Fibroblast of skin of left quadriceps (primary cell): Measurements from ENCODE around the gene KCTD16.

Experiments
- DNase-seq, 2 experiments: peaks; one replicate each; pipeline ENCODE4 v3.0.0-alpha.2; 2013; ENCODE audit warnings: low read depth in 2 of 2

Gene KCTD16

GRCh38 chr5:144458216-144458615 lies 287.5 kb downstream of the KCTD16 start:
- DNase-seq, result no peak

DNA sequence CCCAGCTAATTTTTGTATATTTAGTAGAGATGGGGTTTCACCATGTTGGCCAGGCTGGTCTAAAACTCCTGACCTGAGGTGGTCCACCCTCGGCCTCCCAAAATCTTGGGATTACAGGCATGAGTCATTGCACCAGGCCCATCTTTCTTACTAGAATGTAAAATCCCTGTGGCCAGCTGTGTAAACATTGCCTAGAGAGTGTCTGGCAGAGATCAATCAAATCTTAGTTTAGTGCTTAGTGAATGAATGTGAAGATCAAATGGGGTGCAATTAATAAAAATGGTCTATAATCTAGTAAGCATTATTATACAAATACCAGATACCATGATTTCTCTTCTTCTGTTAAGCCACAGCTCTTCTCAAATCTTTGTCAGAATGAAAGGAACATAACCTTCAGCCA lies 289.9 kb downstream of the KCTD16 start:
- no peak for DNase-seq

GRCh38 chr5:144462577-144462976 lies 291.9 kb downstream of the KCTD16 start:
- no peak for DNase-seq

- no peak for DNase-seq
Observed at GRCh38 chr5:144463481-144464223, 293.0 kb downstream of the KCTD16 start.

DNA sequence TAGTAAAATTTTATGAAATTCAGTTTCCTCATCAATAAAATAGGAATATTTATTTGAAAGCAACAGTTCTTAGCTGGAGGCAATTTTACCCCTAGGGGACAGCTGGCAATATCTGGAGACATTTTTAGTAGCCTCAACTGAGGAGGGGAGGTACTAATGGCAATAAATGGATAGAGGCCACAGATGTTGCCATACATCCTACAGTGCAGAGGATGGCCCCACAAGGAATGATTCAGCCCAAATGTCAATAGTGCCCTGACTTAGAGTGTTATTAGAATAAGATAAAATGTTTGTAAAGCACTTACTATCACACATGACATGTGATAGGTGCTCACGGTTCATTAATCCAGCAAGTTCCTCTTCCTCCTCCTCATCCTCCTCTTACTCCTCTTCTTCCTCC lies 293.6 kb downstream of the KCTD16 start:
- DNase-seq, result no peak

GRCh38 chr5:144465441-144465840 lies 294.8 kb downstream of the KCTD16 start:
- DNase-seq, result no peak

- peak; percentile 15 to 16 for DNase-seq
Observed at GRCh38 chr5:144467792-144468191, 297.1 kb downstream of the KCTD16 start.

- no peak for DNase-seq
Observed at GRCh38 chr5:144468571-144468970, 297.9 kb downstream of the KCTD16 start.

- DNase-seq, result no peak
Observed at GRCh38 chr5:144469106-144469505, 298.4 kb downstream of the KCTD16 start.

- DNase-seq, result no peak
Observed at GRCh38 chr5:144472221-144472620, 301.5 kb downstream of the KCTD16 start.

- no peak for DNase-seq
Observed at GRCh38 chr5:144473650-144474049, 303.0 kb downstream of the KCTD16 start.

GRCh38 chr5:144478565-144478964 lies 307.9 kb downstream of the KCTD16 start:
- no peak for DNase-seq

GRCh38 chr5:144481861-144482260 lies 311.2 kb downstream of the KCTD16 start:
- DNase-seq, result no peak

- peak; percentile 38 to 45 for DNase-seq
Observed at GRCh38 chr5:144484124-144484897, 313.6 kb downstream of the KCTD16 start.

GRCh38 chr5:144485540-144485939 lies 314.9 kb downstream of the KCTD16 start:
- DNase-seq, result no peak

DNA sequence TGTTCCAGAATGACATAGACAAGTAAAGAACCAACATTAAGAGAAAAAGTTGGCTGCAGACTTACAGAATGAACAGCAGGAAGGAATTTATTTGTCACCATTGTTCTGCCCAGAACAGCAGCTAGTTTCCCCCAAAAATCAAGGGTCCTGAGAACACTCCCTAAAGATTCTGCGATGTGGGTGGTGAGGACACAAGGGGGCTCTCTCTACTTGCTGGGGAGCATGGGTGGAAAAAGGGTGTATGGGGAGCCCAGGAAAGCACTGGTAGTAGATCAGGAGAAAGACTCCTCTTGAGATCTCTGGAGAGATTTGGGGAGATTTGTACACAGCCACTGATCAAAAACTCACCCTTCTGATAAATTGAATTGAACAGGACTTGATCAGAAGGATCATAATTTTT lies 316.5 kb downstream of the KCTD16 start:
- DNase-seq, result no peak

- no peak for DNase-seq
Observed at GRCh38 chr5:144487761-144488160, 317.1 kb downstream of the KCTD16 start.

- no peak for DNase-seq
Observed at GRCh38 chr5:144503123-144503522, 332.4 kb downstream of the KCTD16 start.

GRCh38 chr5:144504929-144505577 lies 334.4 kb downstream of the KCTD16 start:
- no peak for DNase-seq

DNA sequence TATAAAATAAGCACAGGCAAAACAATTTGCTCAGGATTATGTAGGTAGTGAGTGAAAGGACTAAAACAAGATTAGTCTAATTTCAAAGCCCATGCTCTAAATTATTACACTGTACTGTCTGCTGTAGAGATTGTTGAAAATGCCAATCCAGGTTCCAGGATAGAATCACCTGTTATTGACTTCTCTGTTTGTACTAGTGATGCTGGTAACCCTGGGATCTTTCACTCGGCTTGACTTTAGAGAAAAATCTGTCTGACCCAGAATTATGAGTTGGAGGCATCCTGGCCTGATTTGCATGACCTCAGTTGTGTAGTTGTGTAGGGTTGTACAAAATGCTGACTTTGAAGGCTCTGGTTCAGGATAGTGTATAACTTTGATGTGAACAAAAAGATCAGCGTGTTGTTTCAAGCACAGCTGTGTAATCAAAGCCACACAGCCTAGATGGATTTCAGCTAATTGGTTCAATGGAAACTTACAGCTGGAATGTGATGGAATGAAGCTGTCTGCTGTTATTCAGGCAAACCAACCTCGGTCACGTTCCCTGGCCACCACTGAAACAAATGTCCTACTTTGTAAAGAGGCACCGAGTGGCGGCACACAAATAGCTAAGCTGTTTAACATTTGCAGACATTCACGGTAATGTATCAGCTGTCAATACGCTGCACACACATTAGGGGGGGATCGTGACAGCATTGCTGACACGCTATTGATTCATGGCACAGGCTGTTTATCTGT lies 340.3 kb downstream of the KCTD16 start:
- no peak for DNase-seq

- DNase-seq, result no peak
Observed at GRCh38 chr5:144511580-144512072, 341.0 kb downstream of the KCTD16 start.

DNA sequence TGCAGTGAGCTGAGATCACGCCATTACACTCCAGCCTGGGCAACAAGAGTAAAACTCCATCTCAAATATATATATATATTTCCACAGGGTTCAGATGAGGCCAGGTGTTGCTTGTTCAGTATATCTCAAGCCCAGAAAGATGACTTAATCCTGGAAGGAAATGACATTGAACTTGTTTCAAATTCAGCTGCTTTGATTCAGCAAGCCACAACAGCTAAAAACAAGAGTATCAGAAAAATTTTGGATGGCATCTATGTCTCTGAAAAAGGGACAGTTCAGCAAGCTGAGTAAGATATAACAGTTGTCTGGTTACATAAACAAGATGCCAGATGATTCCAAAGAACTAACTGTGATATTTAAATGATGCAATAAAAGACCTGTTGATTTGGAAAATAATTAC lies 352.0 kb downstream of the KCTD16 start:
- DNase-seq, result no peak
